CD4-positive, CD25-positive, alpha-beta regulatory T cell (primary cell): ENCODE results near the gene TBL1XR1. TPM values are rescaled to one million over a fixed set of nuclear protein-coding genes. Genes with fewer than 3 reads are reported as not detected.
"Not testable (repeated sequence)": the region's sequence is repeated elsewhere in the genome, so short reads cannot be mapped to it uniquely, and the experiment has no call there.

Experiments
- ATAC-seq, 2 donors: fragments of 150-1000 bp; cut with Tn5 transposase; one replicate each; pipeline ENCODE4 v1.10.0; 2021; ENCODE audit warnings: low read depth in 2 of 2, moderate number of reproducible peaks in 2 of 2, moderate library complexity in 1 of 2
- DNase-seq, 3 donors: peaks; one replicate each; pipeline versions ENCODE4 v3.0.0 to v3.0.0-alpha.2; 2012 to 2022; ENCODE audit warnings: mixed read lengths in 1 of 3
- H3K27ac ChIP-seq: one replicate; pipeline ENCODE4 v1.7.0; 2013; ENCODE audit warnings: mild to moderate bottlenecking, low read length; ENCODE audit not compliant: insufficient read depth, poor library complexity, severe bottlenecking
- H3K27me3 ChIP-seq: one replicate; pipeline ENCODE4 v1.7.0; 2013; ENCODE audit warnings: low read length; ENCODE audit not compliant: control insufficient read depth, insufficient read depth
- H3K36me3 ChIP-seq: one replicate; pipeline ENCODE4 v1.7.0; 2013; ENCODE audit warnings: mild to moderate bottlenecking, low read length, moderate library complexity; ENCODE audit not compliant: control insufficient read depth, insufficient read depth
- H3K4me1 ChIP-seq: 2 replicates; pipeline ENCODE4 v1.7.0; 2013; ENCODE audit warnings: mild to moderate bottlenecking, low read length; ENCODE audit not compliant: insufficient read depth, control insufficient read depth, poor library complexity, severe bottlenecking
- H3K4me3 ChIP-seq: one replicate; pipeline ENCODE4 v1.7.0; 2013; ENCODE audit warnings: low read depth, mild to moderate bottlenecking, low read length, moderate library complexity
- H3K9me3 ChIP-seq, 2 experiments: 1 replicate in 1 of 2; 2 replicates in 1 of 2; pipeline ENCODE4 v1.7.0; 2013; ENCODE audit warnings: low read length in 2 of 2, mild to moderate bottlenecking in 1 of 2, moderate library complexity in 1 of 2; ENCODE audit not compliant: control insufficient read depth in 2 of 2
- H3K27ac Mint-ChIP-seq, 3 donors: one replicate each; pipeline ENCODE4 v1.8.0; 2020 to 2022; ENCODE audit warnings: mild to moderate bottlenecking in 3 of 3, mixed read lengths in 3 of 3, moderate library complexity in 2 of 3
- H3K27me3 Mint-ChIP-seq: one replicate; pipeline ENCODE4 v1.8.0; 2022; ENCODE audit warnings: mild to moderate bottlenecking, mixed read lengths
- H3K36me3 Mint-ChIP-seq: one replicate; pipeline ENCODE4 v1.8.0; 2020; ENCODE audit warnings: mixed read lengths
- H3K4me1 Mint-ChIP-seq, 4 donors: one replicate each; pipeline ENCODE4 v1.8.0; 2020 to 2022; ENCODE audit warnings: mixed read lengths in 4 of 4, mild to moderate bottlenecking in 1 of 4
- H3K4me3 Mint-ChIP-seq, 4 donors: one replicate each; pipeline ENCODE4 v1.8.0; 2020 to 2022; ENCODE audit warnings: mild to moderate bottlenecking in 4 of 4, mixed read lengths in 4 of 4, moderate library complexity in 3 of 4
- H3K9me3 Mint-ChIP-seq, 7 donors: one replicate each; pipeline ENCODE4 v1.8.0; 2020 to 2022; ENCODE audit warnings: mixed read lengths in 7 of 7, mild to moderate bottlenecking in 3 of 7, moderate library complexity in 2 of 7
- polyA plus RNA-seq, 4 donors: library from polyadenylated mRNA; unstranded; fragments of 300-500 nt; fragmentation: Illumina TruSeq; gene quantifications; one replicate each; pipeline ENCODE4 v1.2.3, GENCODE V29; 2021
- total RNA-seq: library from RNA; stranded (reverse); gene quantifications from one replicate; pipeline ENCODE4 v1.2.3, GENCODE V29; 2022

TBL1XR1 gene
- total and polyA plus RNA-seq, 5 donors from 2014 or later, result 34.0 to 146 (median 41.6) TPM

- Histone ChIP-seq H3K4me3 (peak overlapping the region; percentile 74), H3K27ac (peak overlapping the region; percentile 79), H3K36me3 (no peaks in the 10 kb centered on the region), H3K9me3 (no peaks in the 10 kb centered on the region), H3K27me3 (no peaks in the 10 kb centered on the region), H3K4me1 (peaks cover 89% of the 10 kb centered on the region)
- H3K9me3 Mint-ChIP-seq, result no peaks in the 10 kb centered on the region
- peak overlapping the region; percentile 10 to 81 (median 62) for H3K27ac Mint-ChIP-seq
- peaks cover 4% of the 10 kb centered on the region for H3K36me3 Mint-ChIP-seq
- ATAC-seq (no peak), DNase-seq (no peak)
- no peaks in the 10 kb centered on the region for H3K27me3 Mint-ChIP-seq
- H3K4me1 Mint-ChIP-seq, result peaks cover 51 to 92% (median 68%) of the 10 kb centered on the region in 4 donors
- peak overlapping the region; percentile 54 to 81 (median 76) for H3K4me3 Mint-ChIP-seq
Observed at GRCh38 chr3:177141471-177141870, 55.8 kb downstream of the TBL1XR1 start.

GRCh38 chr3:177139220-177139619 lies 58.1 kb downstream of the TBL1XR1 start:
- not testable (repeated sequence) for H3K27me3 ChIP-seq, H3K9me3 Mint-ChIP-seq, H3K36me3 ChIP-seq, H3K9me3 ChIP-seq, H3K36me3 Mint-ChIP-seq, H3K27me3 Mint-ChIP-seq
- ATAC-seq, result peak; percentile 53 to 60
- Histone ChIP-seq H3K4me3 (peak overlapping the region; percentile 74), H3K4me1 (peaks cover 72% of the 10 kb centered on the region), H3K27ac (peak overlapping the region; percentile 79)
- peak in 2 of 3 donors; percentile 46 to 51 for DNase-seq
- H3K4me1 Mint-ChIP-seq, result peaks cover 42 to 83% (median 63%) of the 10 kb centered on the region in 4 donors
- peak overlapping the region; percentile 57 to 84 (median 70) for H3K4me3 Mint-ChIP-seq
- peak overlapping the region; percentile 80 to 89 (median 88) for H3K27ac Mint-ChIP-seq

- Histone ChIP-seq H3K27ac (peak overlapping the region; percentile 26), H3K27me3 (no peaks in the 10 kb centered on the region), H3K36me3 (no peaks in the 10 kb centered on the region), H3K4me1 (peaks cover 65% of the 10 kb centered on the region), H3K4me3 (peak overlapping the region; percentile 74), H3K9me3 (no peaks in the 10 kb centered on the region)
- Mint-ChIP-seq H3K36me3 (peaks cover 12% of the 10 kb centered on the region), H3K4me3 (peak overlapping the region; percentile 57 to 84 (median 70)), H3K9me3 (no peaks in the 10 kb centered on the region), H3K27me3 (no peaks in the 10 kb centered on the region), H3K27ac (peak overlapping the region; percentile 80 to 89 (median 88)), H3K4me1 (peaks cover 42 to 82% (median 65%) of the 10 kb centered on the region in 4 donors)
- ATAC-seq, result no peak
- no peak for DNase-seq
Observed at GRCh38 chr3:177137774-177138705, 59.2 kb downstream of the TBL1XR1 start.

- Mint-ChIP-seq H3K4me1 (peaks cover 44 to 82% (median 65%) of the 10 kb centered on the region in 4 donors), H3K27ac (peak overlapping the region in 2 of 3 donors; percentile 34 to 81), H3K9me3 (no peaks in the 10 kb centered on the region), H3K4me3 (peak overlapping the region in 2 of 4 donors; percentile 9 to 12), H3K36me3 (peaks cover 15% of the 10 kb centered on the region), H3K27me3 (no peaks in the 10 kb centered on the region)
- Histone ChIP-seq H3K4me3 (no peak overlapping the region), H3K27me3 (no peaks in the 10 kb centered on the region), H3K4me1 (peaks cover 64% of the 10 kb centered on the region), H3K9me3 (no peaks in the 10 kb centered on the region), H3K27ac (no peak overlapping the region), H3K36me3 (peaks cover 5% of the 10 kb centered on the region)
- no peak for DNase-seq
- no peak for ATAC-seq
Observed at GRCh38 chr3:177136741-177137140, 60.5 kb downstream of the TBL1XR1 start.

GRCh38 chr3:177135841-177136492 lies 61.3 kb downstream of the TBL1XR1 start:
- H3K4me1 Mint-ChIP-seq, result peaks cover 47 to 85% (median 63%) of the 10 kb centered on the region in 4 donors
- H3K9me3 Mint-ChIP-seq, result no peaks in the 10 kb centered on the region
- H3K27ac Mint-ChIP-seq, result peak overlapping the region in 1 of 3 donors; percentile 34
- Histone ChIP-seq H3K27ac (no peak overlapping the region), H3K4me1 (peaks cover 58% of the 10 kb centered on the region), H3K27me3 (no peaks in the 10 kb centered on the region), H3K9me3 (no peaks in the 10 kb centered on the region), H3K4me3 (no peak overlapping the region), H3K36me3 (peaks cover 5% of the 10 kb centered on the region)
- DNase-seq (no peak), ATAC-seq (no peak)
- H3K36me3 Mint-ChIP-seq, result peaks cover 16% of the 10 kb centered on the region
- no peak overlapping the region for H3K4me3 Mint-ChIP-seq
- no peaks in the 10 kb centered on the region for H3K27me3 Mint-ChIP-seq

- ATAC-seq (no peak), DNase-seq (no peak)
- Histone ChIP-seq H3K4me1 (peaks cover 52% of the 10 kb centered on the region), H3K4me3 (no peak overlapping the region), H3K9me3 (no peaks in the 10 kb centered on the region), H3K36me3 (peaks cover 10% of the 10 kb centered on the region), H3K27me3 (no peaks in the 10 kb centered on the region), H3K27ac (no peak overlapping the region)
- Mint-ChIP-seq H3K4me1 (peaks cover 51 to 83% (median 68%) of the 10 kb centered on the region in 4 donors), H3K27ac (peak overlapping the region in 1 of 3 donors; percentile 57), H3K36me3 (peaks cover 20% of the 10 kb centered on the region), H3K27me3 (no peaks in the 10 kb centered on the region), H3K4me3 (peak overlapping the region in 1 of 4 donors; percentile 1), H3K9me3 (no peaks in the 10 kb centered on the region)
Observed at GRCh38 chr3:177134816-177135210, 62.5 kb downstream of the TBL1XR1 start.

GRCh38 chr3:177133860-177134815 lies 63.1 kb downstream of the TBL1XR1 start:
- peaks cover 45% of the 10 kb centered on the region for H3K4me1 ChIP-seq
- no peak overlapping the region for H3K27ac ChIP-seq

More at GRCh38 chr3:177133860-177134815, 63.1 kb downstream of the TBL1XR1 start:
- H3K4me3 ChIP-seq, result no peak overlapping the region
- no peaks in the 10 kb centered on the region for H3K27me3 ChIP-seq
- DNase-seq, result no peak
- Mint-ChIP-seq H3K27me3 (no peaks in the 10 kb centered on the region), H3K27ac (peak overlapping the region in 2 of 3 donors; percentile 27 to 71), H3K9me3 (no peaks in the 10 kb centered on the region), H3K36me3 (peaks cover 16% of the 10 kb centered on the region), H3K4me3 (peak overlapping the region in 1 of 4 donors; percentile 1), H3K4me1 (peaks cover 53 to 83% (median 68%) of the 10 kb centered on the region in 4 donors)
- ATAC-seq, result no peak
- no peaks in the 10 kb centered on the region for H3K9me3 ChIP-seq
- H3K36me3 ChIP-seq, result peaks cover 10% of the 10 kb centered on the region
